Colonic mucosa (tissue), 4 donors: ENCODE data around the gene GSG1L. TPM values are rescaled to one million over a fixed set of nuclear protein-coding genes. Genes with fewer than 3 reads are reported as not detected.

Source experiments
- DNase-seq: peaks from one replicate; pipeline ENCODE4 v3.0.0-alpha.2; 2020
- H3K27ac ChIP-seq: fragments of 200-600 bp; one replicate; pipeline ENCODE4 v1.8.0; 2021
- H3K27me3 ChIP-seq: fragments of 200-600 bp; one replicate; pipeline ENCODE4 v1.8.0; 2021
- H3K36me3 ChIP-seq: fragments of 200-600 bp; one replicate; pipeline ENCODE4 v1.8.0; 2021
- H3K4me1 ChIP-seq: fragments of 200-600 bp; one replicate; pipeline ENCODE4 v1.8.0; 2021; ENCODE audit warnings: mild to moderate bottlenecking
- H3K4me3 ChIP-seq: fragments of 200-600 bp; one replicate; pipeline ENCODE4 v1.8.0; 2021
- H3K9ac ChIP-seq, 2 donors: one replicate each; pipeline ENCODE4 v1.7.0; 2013; ENCODE audit warnings: control low read depth in 2 of 2, low read depth in 2 of 2, low read length in 2 of 2
- H3K9me3 ChIP-seq: fragments of 200-600 bp; one replicate; pipeline ENCODE4 v1.8.0; 2021
- intact Hi-C: fragments of 100-400 bp; cut with DNase I; formaldehyde crosslinking; loops from one replicate; pipeline ENCODE4 v1.14.1; 2022
- total RNA-seq, 2 donors: library from RNA; stranded (reverse); fragmentation: NEBNext Ultra II Directional in 1 of 2; extraction: Animal tissue kit (Norgen Biotek cat#: 25700) in 1 of 2; gene quantifications; one replicate each; pipeline ENCODE4 v1.2.1, GENCODE V29; 2021
- TF ChIP-seq, protein P1 (sequence below): fragments of 200-600 bp; IDR thresholded peaks from one replicate; pipeline ENCODE4 v1.8.0; 2022; ENCODE audit warnings: antibody characterized with exemption, mild to moderate bottlenecking
- donor health status: healthy.
- donor health status: DM: no; HTN: no; CAD: no.
- donor health status: DM: no; HTN: no; CAD: no.

GSG1L gene
- total RNA-seq, 2 donors from 2014 or later, result 0.13 to 0.15 TPM

- H3K9ac ChIP-seq, result no peak overlapping the region
- H3K4me1 ChIP-seq, result peaks cover 4% of the 10 kb centered on the region
- TF ChIP-seq, protein P1, sequence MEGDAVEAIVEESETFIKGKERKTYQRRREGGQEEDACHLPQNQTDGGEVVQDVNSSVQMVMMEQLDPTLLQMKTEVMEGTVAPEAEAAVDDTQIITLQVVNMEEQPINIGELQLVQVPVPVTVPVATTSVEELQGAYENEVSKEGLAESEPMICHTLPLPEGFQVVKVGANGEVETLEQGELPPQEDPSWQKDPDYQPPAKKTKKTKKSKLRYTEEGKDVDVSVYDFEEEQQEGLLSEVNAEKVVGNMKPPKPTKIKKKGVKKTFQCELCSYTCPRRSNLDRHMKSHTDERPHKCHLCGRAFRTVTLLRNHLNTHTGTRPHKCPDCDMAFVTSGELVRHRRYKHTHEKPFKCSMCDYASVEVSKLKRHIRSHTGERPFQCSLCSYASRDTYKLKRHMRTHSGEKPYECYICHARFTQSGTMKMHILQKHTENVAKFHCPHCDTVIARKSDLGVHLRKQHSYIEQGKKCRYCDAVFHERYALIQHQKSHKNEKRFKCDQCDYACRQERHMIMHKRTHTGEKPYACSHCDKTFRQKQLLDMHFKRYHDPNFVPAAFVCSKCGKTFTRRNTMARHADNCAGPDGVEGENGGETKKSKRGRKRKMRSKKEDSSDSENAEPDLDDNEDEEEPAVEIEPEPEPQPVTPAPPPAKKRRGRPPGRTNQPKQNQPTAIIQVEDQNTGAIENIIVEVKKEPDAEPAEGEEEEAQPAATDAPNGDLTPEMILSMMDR, result no peak
- DNase-seq, result no peak
- H3K27me3 ChIP-seq, result no peaks in the 10 kb centered on the region
- H3K36me3 ChIP-seq, result no peaks in the 10 kb centered on the region
- no peak overlapping the region for H3K27ac ChIP-seq
- H3K4me3 ChIP-seq, result no peak overlapping the region
- intact Hi-C loops, result no loop called here
- H3K9me3 ChIP-seq, result no peaks in the 10 kb centered on the region
Observed at GRCh38 chr16:28078261-28078660, 14.7 kb upstream of the GSG1L start.

GRCh38 chr16:28073836-28074235 is 10.3 kb upstream of the GSG1L start:
- Histone ChIP-seq H3K4me3 (no peak overlapping the region), H3K9me3 (no peaks in the 10 kb centered on the region), H3K27me3 (no peaks in the 10 kb centered on the region), H3K4me1 (no peaks in the 10 kb centered on the region), H3K27ac (no peak overlapping the region), H3K36me3 (no peaks in the 10 kb centered on the region), H3K9ac (no peak overlapping the region)
- intact Hi-C loops, result loop anchor here (5.0 kb wide), 1 partner anchor 102 kb away; no protein-coding TSS in a partner anchor
- TF ChIP-seq, protein P1, result no peak
- DNase-seq, result no peak

DNA sequence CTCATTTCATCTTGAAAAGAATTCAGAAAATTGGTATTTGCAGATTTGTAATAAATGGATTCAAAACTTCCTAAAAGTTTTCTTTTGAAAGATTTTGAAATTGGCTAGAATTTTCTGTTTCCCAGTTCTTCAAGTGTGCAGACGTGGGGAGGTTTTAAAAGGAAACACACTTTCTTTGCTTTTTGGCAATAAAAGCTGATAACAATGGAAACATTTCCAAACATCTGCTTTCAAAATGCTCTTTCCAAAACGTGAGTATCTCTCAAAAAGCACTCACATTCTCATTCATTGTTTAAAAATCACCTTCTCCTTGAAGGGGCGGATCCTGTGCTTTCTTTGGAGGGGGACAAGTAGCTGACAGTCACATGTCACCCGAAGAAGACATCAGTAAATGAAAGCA is 8.6 kb upstream of the GSG1L start:
- no peak overlapping the region for H3K4me3 ChIP-seq
- no peak for DNase-seq
- TF ChIP-seq, protein P1, result no peak
- no peaks in the 10 kb centered on the region for H3K9me3 ChIP-seq
- no peak overlapping the region for H3K27ac ChIP-seq
- no peaks in the 10 kb centered on the region for H3K36me3 ChIP-seq
- H3K9ac ChIP-seq, result no peak overlapping the region
- intact Hi-C loops, result loop anchor here (5.0 kb wide), 1 partner anchor 100 kb away; no protein-coding TSS in a partner anchor
- no peaks in the 10 kb centered on the region for H3K4me1 ChIP-seq
- no peaks in the 10 kb centered on the region for H3K27me3 ChIP-seq

- Histone ChIP-seq H3K9ac (no peak overlapping the region), H3K4me1 (no peaks in the 10 kb centered on the region), H3K27me3 (no peaks in the 10 kb centered on the region), H3K4me3 (no peak overlapping the region), H3K9me3 (no peaks in the 10 kb centered on the region), H3K27ac (no peak overlapping the region), H3K36me3 (no peaks in the 10 kb centered on the region)
- TF ChIP-seq, protein P1, result no peak
- DNase-seq, result no peak
- intact Hi-C loops, result loop anchor here (5.0 kb wide), 1 partner anchor 98 kb away; no protein-coding TSS in a partner anchor
Observed at GRCh38 chr16:28069971-28070794, 6.7 kb upstream of the GSG1L start.

- Histone ChIP-seq H3K9ac (no peak overlapping the region), H3K36me3 (no peaks in the 10 kb centered on the region), H3K4me1 (no peaks in the 10 kb centered on the region), H3K27ac (no peak overlapping the region), H3K27me3 (peaks cover 5% of the 10 kb centered on the region), H3K9me3 (no peaks in the 10 kb centered on the region), H3K4me3 (no peak overlapping the region)
- intact Hi-C loops, result no loop called here
- TF ChIP-seq, protein P1, result no peak
- no peak for DNase-seq
Observed at GRCh38 chr16:28068976-28069375, 5.5 kb upstream of the GSG1L start.
